ENCODE data around the gene MAD2L2. TPM values are rescaled to one million over a fixed set of nuclear protein-coding genes. Genes with fewer than 3 reads are reported as not detected.

MAD2L2 gene
- total RNA-seq, 6 experiments from 2014 or later, result 18.0 to 66.4 (median 29.7) TPM

DNA sequence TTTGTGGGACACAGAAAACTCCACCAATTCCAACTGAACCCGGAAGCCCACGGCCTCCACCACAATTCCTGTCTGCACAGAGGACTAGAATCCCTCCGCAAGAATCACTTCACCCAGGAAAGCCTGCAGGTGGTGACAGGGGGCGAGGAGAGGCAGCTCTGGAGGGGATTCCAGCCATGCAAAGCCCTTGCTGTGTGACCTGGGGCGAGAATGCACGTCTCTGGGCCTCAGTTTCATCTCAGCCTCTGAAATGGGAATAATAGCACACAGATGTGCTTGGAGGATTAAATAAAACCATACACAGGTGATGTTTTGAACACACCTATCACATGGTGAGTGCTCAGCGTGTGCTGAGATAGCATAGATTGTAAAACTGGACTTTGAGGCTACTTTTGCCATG is 40.8 kb downstream of the MAD2L2 start:
- ATAC-seq (no peak), DNase-seq (no peak)
- Histone ChIP-seq H3K27ac (no peak overlapping the region), H3K9me3 (no peaks in the 10 kb centered on the region), H3K27me3 (no peaks in the 10 kb centered on the region), H3K36me3 (no peaks in the 10 kb centered on the region), H3K4me1 (no peaks in the 10 kb centered on the region), H3K4me3 (no peak overlapping the region)
- intact Hi-C loops (cut with DNase I), result loop anchor here in 1 of 2 donors (10.0 kb wide), 1 partner anchor 395 kb away; no protein-coding TSS in a partner anchor
- 82% methylated on average over 5 of the region's 7 CpGs for WGBS (ENCODE audit: insufficient coverage, low coverage, low lambda C conversion rate, missing lambda C conversion rate)
- TF ChIP-seq, protein P1, sequence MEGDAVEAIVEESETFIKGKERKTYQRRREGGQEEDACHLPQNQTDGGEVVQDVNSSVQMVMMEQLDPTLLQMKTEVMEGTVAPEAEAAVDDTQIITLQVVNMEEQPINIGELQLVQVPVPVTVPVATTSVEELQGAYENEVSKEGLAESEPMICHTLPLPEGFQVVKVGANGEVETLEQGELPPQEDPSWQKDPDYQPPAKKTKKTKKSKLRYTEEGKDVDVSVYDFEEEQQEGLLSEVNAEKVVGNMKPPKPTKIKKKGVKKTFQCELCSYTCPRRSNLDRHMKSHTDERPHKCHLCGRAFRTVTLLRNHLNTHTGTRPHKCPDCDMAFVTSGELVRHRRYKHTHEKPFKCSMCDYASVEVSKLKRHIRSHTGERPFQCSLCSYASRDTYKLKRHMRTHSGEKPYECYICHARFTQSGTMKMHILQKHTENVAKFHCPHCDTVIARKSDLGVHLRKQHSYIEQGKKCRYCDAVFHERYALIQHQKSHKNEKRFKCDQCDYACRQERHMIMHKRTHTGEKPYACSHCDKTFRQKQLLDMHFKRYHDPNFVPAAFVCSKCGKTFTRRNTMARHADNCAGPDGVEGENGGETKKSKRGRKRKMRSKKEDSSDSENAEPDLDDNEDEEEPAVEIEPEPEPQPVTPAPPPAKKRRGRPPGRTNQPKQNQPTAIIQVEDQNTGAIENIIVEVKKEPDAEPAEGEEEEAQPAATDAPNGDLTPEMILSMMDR (IDR thresholded peaks at IDR 0.05), result no peak

DNA sequence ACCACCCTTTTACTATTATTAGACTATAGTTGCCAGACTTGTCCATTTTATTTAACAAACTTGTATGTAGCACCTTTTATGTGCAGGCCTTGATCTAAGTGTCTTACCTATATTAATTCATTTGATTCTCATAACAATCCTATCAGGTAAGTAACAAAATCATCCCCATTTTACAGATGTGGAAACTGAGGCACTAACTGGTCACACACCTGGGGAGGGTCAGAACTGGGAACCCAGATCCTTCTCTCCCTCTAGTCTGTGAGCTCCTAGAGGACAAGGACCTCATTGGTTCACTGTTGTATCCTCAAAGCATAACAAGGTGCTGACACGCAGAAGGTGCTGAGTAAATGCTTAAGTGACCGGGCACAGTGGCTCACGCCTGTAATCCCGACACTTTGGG is 41.6 kb downstream of the MAD2L2 start:
- WGBS (ENCODE audit: insufficient coverage, low coverage, low lambda C conversion rate, missing lambda C conversion rate), result 88% methylated on average over 4 of the region's 4 CpGs
- no peak for TF ChIP-seq POLR2A (IDR thresholded peaks at IDR 0.05)
- TF ChIP-seq, protein P1 (IDR thresholded peaks at IDR 0.05), result no peak
- Histone ChIP-seq H3K36me3 (no peaks in the 10 kb centered on the region), H3K4me3 (no peak overlapping the region), H3K9me3 (no peaks in the 10 kb centered on the region), H3K27ac (no peak overlapping the region), H3K4me1 (no peaks in the 10 kb centered on the region), H3K27me3 (no peaks in the 10 kb centered on the region)
- DNase-seq (no peak), ATAC-seq (no peak)
- intact Hi-C loops (cut with DNase I), result no loop called here

DNA sequence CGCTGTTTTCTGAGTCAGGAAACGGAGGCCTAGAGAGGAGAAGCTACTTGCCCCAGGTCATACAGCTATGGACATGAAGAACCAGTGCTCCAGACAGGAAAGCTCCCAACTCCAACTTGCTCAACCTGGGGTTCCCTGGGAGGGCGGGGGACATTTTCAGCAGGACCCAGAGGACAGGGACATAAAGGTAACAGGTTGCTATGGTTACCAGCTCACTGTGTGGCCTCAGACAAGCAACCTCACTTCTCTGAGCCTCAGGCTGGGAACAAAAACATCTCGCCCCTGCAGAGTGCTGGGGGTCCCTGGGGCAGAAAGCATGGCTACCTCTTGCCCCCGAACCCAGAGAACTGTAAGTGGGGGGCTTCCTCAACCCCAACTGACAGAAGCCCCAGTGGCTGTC is 42.8 kb downstream of the MAD2L2 start:
- TF ChIP-seq, protein P1 (IDR thresholded peaks at IDR 0.05), result no peak
- no peak for TF ChIP-seq POLR2A (IDR thresholded peaks at IDR 0.05)
- no peak for DNase-seq
- WGBS (ENCODE audit: insufficient coverage, low coverage, low lambda C conversion rate, missing lambda C conversion rate), result 10% methylated on average over 2 of the region's 5 CpGs
- Histone ChIP-seq H3K27me3 (no peaks in the 10 kb centered on the region), H3K36me3 (no peaks in the 10 kb centered on the region), H3K4me3 (no peak overlapping the region), H3K9me3 (no peaks in the 10 kb centered on the region), H3K27ac (no peak overlapping the region), H3K4me1 (no peaks in the 10 kb centered on the region)
- intact Hi-C loops (cut with DNase I), result no loop called here
- no peak for ATAC-seq

DNA sequence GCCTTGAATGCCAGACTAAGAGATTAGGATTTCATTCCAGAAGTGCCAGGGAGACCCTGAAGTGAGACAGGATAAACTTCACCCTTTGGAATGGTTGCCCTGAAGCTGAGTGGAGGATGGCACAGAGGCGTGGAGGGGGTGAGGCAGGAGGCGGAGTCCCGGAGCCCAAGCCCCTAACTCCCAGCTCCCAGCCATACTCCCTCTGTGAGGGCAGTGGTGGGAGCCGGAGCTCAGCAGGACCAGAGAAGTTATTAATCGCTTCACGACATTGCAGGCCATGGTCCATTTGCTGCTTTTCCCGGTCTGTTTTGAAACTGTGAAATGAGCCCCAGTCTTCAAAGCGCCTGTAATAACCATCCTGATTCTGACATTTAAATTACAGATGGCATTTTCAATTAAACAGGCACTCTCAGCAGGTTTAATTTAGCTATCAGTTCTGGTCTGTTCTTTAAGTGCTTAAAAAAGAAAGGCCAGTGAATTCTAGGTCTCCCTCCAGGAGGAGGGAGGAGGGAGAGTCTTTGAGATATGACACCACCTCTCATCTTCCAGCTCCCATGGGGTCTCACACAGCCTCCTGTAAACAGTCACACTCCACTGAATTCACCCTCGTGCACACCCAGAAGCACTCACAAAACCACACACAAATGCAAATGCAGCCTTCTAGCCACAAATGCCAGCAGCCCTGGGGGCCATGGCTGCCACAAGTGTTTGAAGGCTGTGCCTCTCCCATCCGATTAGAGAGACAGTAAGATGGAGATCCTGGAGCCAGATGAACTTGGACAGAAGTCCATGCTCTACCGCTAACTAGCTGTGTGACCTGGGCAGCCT is 46.4 kb downstream of the MAD2L2 start:
- Histone ChIP-seq H3K27me3 (no peaks in the 10 kb centered on the region), H3K4me1 (no peaks in the 10 kb centered on the region), H3K4me3 (no peak overlapping the region), H3K36me3 (no peaks in the 10 kb centered on the region), H3K27ac (no peak overlapping the region), H3K9me3 (no peaks in the 10 kb centered on the region)
- WGBS (ENCODE audit: insufficient coverage, low coverage, low lambda C conversion rate, missing lambda C conversion rate), result 46% methylated on average over 4 of the region's 11 CpGs
- intact Hi-C loops (cut with DNase I), result no loop called here
- DNase-seq (no peak), ATAC-seq (no peak)
- no peak for TF ChIP-seq POLR2A (IDR thresholded peaks at IDR 0.05)
- TF ChIP-seq, protein P1 (IDR thresholded peaks at IDR 0.05), result no peak

All from right lobe of liver (tissue), 6 donors.